Neutrophil (primary cell): Measurements from ENCODE around the gene ZBTB14.

Experiments
- H3K27ac ChIP-seq: fragments of 200-600 bp; sonication (generic); 2 replicates; pipeline ENCODE4 v1.5.1; 2016; ENCODE audit warnings: mild to moderate bottlenecking, moderate library complexity
- H3K27me3 ChIP-seq: fragments of 200-600 bp; sonication (generic); 2 replicates; pipeline ENCODE4 v1.6.0; 2016; ENCODE audit warnings: mild to moderate bottlenecking
- H3K36me3 ChIP-seq: fragments of 200-600 bp; sonication (generic); 2 replicates; pipeline ENCODE4 v1.5.1; 2017
- H3K4me1 ChIP-seq, 2 experiments: fragments of 200-600 bp in 1 of 2; sonication (generic) in 1 of 2; 1 replicate in 1 of 2; 2 replicates in 1 of 2; pipeline versions ENCODE4 v1.5.1 to v1.6.1; 2013 to 2016; ENCODE audit warnings: low read depth in 1 of 2, low read length in 1 of 2, mild to moderate bottlenecking in 1 of 2, moderate library complexity in 1 of 2; ENCODE audit not compliant: control insufficient read depth in 1 of 2, insufficient read depth in 1 of 2
- H3K4me3 ChIP-seq, 2 experiments: fragments of 200-600 bp in 1 of 2; sonication (generic) in 1 of 2; 1 replicate in 1 of 2; 2 replicates in 1 of 2; pipeline ENCODE4 v1.5.1; 2013 to 2016; ENCODE audit warnings: low read depth in 1 of 2, low read length in 1 of 2, mild to moderate bottlenecking in 1 of 2, moderate library complexity in 1 of 2
- H3K9me3 ChIP-seq: fragments of 200-600 bp; sonication (generic); 2 replicates; pipeline ENCODE4 v1.5.1; 2016
- TF ChIP-seq, protein P1 (sequence below): fragments of 200-600 bp; sonication (generic); IDR thresholded peaks from 2 replicates; pipeline ENCODE4 v1.5.1; 2016; ENCODE audit warnings: antibody characterized with exemption

Gene ZBTB14

DNA sequence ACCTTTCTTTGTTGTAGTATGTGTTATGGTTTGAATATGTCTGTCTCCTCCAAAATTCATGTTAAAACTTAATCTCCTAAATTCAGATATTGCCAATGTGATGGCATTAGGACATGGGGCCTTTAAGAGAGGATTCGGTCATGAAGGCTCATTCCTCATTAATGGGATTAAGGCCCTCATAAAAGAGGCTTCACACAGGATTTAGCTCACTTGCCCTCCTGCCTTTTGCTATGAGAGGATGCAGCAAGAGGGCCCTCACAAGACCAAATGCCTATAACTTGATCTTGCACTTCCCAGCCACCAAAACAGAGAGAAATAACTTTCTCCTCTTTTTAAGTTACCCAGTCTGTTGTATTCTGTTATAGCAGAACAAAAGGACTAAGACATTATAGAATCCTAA is 19.7 kb downstream of the ZBTB14 start:
- Histone ChIP-seq H3K4me3 (no peak overlapping the region), H3K4me1 (no peaks in the 10 kb centered on the region), H3K9me3 (no peaks in the 10 kb centered on the region), H3K36me3 (no peaks in the 10 kb centered on the region), H3K27me3 (peaks cover 18% of the 10 kb centered on the region), H3K27ac (no peak overlapping the region)
- TF ChIP-seq, protein P1, sequence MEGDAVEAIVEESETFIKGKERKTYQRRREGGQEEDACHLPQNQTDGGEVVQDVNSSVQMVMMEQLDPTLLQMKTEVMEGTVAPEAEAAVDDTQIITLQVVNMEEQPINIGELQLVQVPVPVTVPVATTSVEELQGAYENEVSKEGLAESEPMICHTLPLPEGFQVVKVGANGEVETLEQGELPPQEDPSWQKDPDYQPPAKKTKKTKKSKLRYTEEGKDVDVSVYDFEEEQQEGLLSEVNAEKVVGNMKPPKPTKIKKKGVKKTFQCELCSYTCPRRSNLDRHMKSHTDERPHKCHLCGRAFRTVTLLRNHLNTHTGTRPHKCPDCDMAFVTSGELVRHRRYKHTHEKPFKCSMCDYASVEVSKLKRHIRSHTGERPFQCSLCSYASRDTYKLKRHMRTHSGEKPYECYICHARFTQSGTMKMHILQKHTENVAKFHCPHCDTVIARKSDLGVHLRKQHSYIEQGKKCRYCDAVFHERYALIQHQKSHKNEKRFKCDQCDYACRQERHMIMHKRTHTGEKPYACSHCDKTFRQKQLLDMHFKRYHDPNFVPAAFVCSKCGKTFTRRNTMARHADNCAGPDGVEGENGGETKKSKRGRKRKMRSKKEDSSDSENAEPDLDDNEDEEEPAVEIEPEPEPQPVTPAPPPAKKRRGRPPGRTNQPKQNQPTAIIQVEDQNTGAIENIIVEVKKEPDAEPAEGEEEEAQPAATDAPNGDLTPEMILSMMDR, result no peak

DNA sequence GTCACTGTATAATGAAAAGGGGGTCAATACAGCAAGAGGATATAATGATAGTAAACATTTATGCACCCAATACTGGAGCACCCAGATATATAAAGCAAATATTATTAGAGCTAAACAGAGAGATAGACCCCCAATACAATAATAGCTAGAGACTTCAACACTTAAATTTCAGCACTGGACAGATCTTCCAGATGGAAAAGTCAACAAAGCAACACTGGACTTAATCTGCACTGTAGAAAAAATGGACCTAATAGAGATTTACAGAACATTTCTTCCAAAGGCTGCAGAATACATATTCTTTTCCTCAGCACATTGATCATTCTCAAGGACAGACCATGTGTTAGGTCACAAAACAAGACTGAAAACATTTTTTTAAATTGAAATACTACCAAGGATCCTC is 26.7 kb downstream of the ZBTB14 start:
- Histone ChIP-seq H3K36me3 (no peaks in the 10 kb centered on the region), H3K27ac (no peak overlapping the region), H3K4me1 (no peaks in the 10 kb centered on the region), H3K9me3 (no peaks in the 10 kb centered on the region), H3K27me3 (no peaks in the 10 kb centered on the region), H3K4me3 (no peak overlapping the region)
- TF ChIP-seq, protein P1, result no peak

DNA sequence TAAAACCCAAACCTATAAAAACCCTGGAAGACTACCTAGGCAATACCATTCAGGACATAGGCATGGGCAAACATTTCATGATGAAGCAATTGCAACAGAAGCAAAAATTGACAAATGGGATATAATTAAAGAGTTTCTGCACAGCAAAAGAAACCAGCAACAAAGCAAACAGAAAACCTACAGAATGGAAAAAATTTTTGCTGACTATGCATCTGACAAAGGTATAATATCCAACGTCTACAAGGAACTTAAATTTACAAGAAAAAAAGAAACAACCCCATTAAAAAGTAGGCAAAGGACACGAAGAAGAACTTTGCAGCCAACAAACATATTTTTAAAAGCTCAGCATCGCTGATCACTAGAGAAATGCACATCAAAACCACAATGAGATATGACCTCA is 28.8 kb downstream of the ZBTB14 start:
- H3K4me1 ChIP-seq, result no peaks in the 10 kb centered on the region
- TF ChIP-seq, protein P1, result no peak
- H3K4me3 ChIP-seq, result no peak overlapping the region
- H3K27me3 ChIP-seq, result no peaks in the 10 kb centered on the region
- no peaks in the 10 kb centered on the region for H3K9me3 ChIP-seq
- H3K27ac ChIP-seq, result no peak overlapping the region
- no peaks in the 10 kb centered on the region for H3K36me3 ChIP-seq

DNA sequence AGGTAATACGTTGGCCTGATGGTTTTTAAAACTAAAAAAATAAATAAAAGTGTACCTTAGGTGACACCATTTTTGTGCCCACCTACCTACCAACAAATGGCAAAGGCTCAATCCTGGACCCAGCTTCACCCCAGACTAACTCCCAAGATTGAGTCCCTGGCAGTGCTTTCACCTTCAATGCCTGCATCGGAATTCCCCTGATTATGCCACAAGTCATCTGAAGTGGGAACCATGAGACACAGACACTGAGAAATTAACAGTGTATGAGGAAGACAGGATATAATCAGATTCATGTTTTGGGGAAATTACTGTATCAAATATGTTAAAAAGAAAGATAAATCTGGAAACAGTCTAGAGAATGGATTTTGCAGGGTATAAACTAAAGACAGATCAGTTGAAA is 41.6 kb downstream of the ZBTB14 start:
- TF ChIP-seq, protein P1, result no peak
- H3K4me3 ChIP-seq, result no peak overlapping the region
- no peaks in the 10 kb centered on the region for H3K36me3 ChIP-seq
- no peaks in the 10 kb centered on the region for H3K9me3 ChIP-seq
- no peaks in the 10 kb centered on the region for H3K4me1 ChIP-seq
- H3K27ac ChIP-seq, result no peak overlapping the region
- peaks cover 19% of the 10 kb centered on the region for H3K27me3 ChIP-seq

DNA sequence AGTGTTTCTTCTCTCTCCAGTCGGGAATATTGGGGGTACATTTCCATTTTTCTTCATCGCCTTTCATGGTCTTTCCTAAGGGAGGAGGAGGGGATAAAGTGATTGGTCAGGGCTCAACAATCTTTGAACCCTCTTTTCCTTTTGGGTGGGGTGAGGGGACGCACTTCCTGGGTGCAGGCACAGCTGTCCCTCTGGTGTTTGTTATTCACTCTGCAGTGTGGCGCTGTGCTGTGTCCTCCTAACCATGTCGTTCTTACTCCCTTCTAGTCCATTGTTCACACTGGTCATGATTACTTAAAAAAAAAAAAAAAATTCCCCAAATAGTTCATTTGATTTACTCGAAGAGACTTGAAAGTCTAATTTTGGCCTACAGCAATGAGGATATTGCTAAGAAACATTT is 44.4 kb downstream of the ZBTB14 start:
- no peaks in the 10 kb centered on the region for H3K9me3 ChIP-seq
- no peak overlapping the region for H3K27ac ChIP-seq
- H3K36me3 ChIP-seq, result no peaks in the 10 kb centered on the region
- peaks cover 19% of the 10 kb centered on the region for H3K27me3 ChIP-seq
- no peak overlapping the region for H3K4me3 ChIP-seq
- TF ChIP-seq, protein P1, result no peak
- H3K4me1 ChIP-seq, result no peaks in the 10 kb centered on the region

DNA sequence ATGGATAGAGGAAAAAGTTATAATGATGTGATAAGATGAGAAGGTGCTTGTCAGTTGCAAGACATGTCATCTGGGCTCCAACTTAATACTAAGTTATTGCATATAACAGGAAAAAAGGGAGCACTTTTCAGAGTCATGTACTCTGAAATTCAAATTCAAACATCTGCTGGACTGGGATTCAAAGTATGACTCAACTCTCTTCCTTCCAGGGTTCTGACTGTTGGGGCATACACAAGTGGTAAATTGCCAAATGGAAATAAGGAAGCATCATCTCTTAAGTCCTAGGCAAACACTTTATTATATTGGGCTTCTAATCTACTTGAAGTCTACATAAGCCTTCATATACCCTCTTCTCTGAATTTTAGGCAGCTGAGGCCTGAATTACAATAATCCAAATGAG is 44.9 kb downstream of the ZBTB14 start:
- Histone ChIP-seq H3K9me3 (no peaks in the 10 kb centered on the region), H3K4me1 (no peaks in the 10 kb centered on the region), H3K36me3 (no peaks in the 10 kb centered on the region), H3K27ac (no peak overlapping the region), H3K4me3 (no peak overlapping the region), H3K27me3 (peaks cover 16% of the 10 kb centered on the region)
- TF ChIP-seq, protein P1, result no peak
